ENCODE data around the gene MAB21L3.

MAB21L3 gene

GRCh38 chr1:116178837-116179236, 67.6 kb downstream of the MAB21L3 start:
- no peak overlapping the region for H3K4me3 ChIP-seq (ENCODE audit: low read depth in 1 of 2, low read length in 1 of 2)
- H3K9me3 ChIP-seq, result no peaks in the 10 kb centered on the region
- H3K36me3 ChIP-seq, result no peaks in the 10 kb centered on the region
- no peak for TF ChIP-seq CTCF (IDR thresholded peaks at IDR 0.05)
- no peak overlapping the region for H3K27ac ChIP-seq
- H3K27me3 ChIP-seq, result peaks cover 22% of the 10 kb centered on the region
- no peaks in the 10 kb centered on the region for H3K4me1 ChIP-seq (ENCODE audit: control insufficient read depth in 1 of 2, insufficient read depth in 1 of 2, low read depth in 1 of 2, low read length in 1 of 2)

- TF ChIP-seq CTCF (IDR thresholded peaks at IDR 0.05), result no peak
- Histone ChIP-seq H3K9me3 (no peaks in the 10 kb centered on the region), H3K27me3 (peaks cover 20% of the 10 kb centered on the region), H3K4me3 (ENCODE audit: low read depth in 1 of 2, low read length in 1 of 2) (no peak overlapping the region), H3K36me3 (no peaks in the 10 kb centered on the region), H3K4me1 (ENCODE audit: control insufficient read depth in 1 of 2, insufficient read depth in 1 of 2, low read depth in 1 of 2, low read length in 1 of 2) (no peaks in the 10 kb centered on the region), H3K27ac (no peak overlapping the region)
These were observed 68.2 kb downstream of the MAB21L3 start for GRCh38 chr1:116179419-116179818.

GRCh38 chr1:116179964-116180363, 68.8 kb downstream of the MAB21L3 start:
- peaks cover 22% of the 10 kb centered on the region for H3K27me3 ChIP-seq
- no peaks in the 10 kb centered on the region for H3K4me1 ChIP-seq (ENCODE audit: control insufficient read depth in 1 of 2, insufficient read depth in 1 of 2, low read depth in 1 of 2, low read length in 1 of 2)
- no peak for TF ChIP-seq CTCF (IDR thresholded peaks at IDR 0.05)
- no peaks in the 10 kb centered on the region for H3K36me3 ChIP-seq
- H3K27ac ChIP-seq, result no peak overlapping the region
- no peaks in the 10 kb centered on the region for H3K9me3 ChIP-seq
- H3K4me3 ChIP-seq (ENCODE audit: low read depth in 1 of 2, low read length in 1 of 2), result no peak overlapping the region

GRCh38 chr1:116182019-116182714, 71.0 kb downstream of the MAB21L3 start:
- Histone ChIP-seq H3K9me3 (no peaks in the 10 kb centered on the region), H3K27me3 (peaks cover 28% of the 10 kb centered on the region), H3K36me3 (no peaks in the 10 kb centered on the region), H3K4me1 (ENCODE audit: control insufficient read depth in 1 of 2, insufficient read depth in 1 of 2, low read depth in 1 of 2, low read length in 1 of 2) (no peaks in the 10 kb centered on the region), H3K4me3 (ENCODE audit: low read depth in 1 of 2, low read length in 1 of 2) (no peak overlapping the region), H3K27ac (no peak overlapping the region)
- no peak for TF ChIP-seq CTCF (IDR thresholded peaks at IDR 0.05)
